SK-N-SH treated with all-trans-retinoic acid at 6 μM for 48 hours (cell line): ENCODE results near the gene EMC7.

Experiments used
- ATAC-seq: fragments of 200-7000 bp; cut with Tn5 transposase; 3 replicates; pipeline ENCODE4 v1.9.1; 2020; ENCODE audit warnings: mild to moderate bottlenecking, moderate library complexity
- ARNTL ChIP-seq: fragments of 450-650 bp; formaldehyde crosslinking; IDR thresholded peaks from 2 replicates; pipeline ENCODE4 v1.5.0; 2020; ENCODE audit warnings: low read depth, mild to moderate bottlenecking, moderate library complexity, borderline replicate concordance
- BACH2 ChIP-seq: fragments of 250-450 bp; sonication (Bioruptor Pico); IDR thresholded peaks from 2 replicates; pipeline ENCODE4 v1.9.0; 2021; ENCODE audit warnings: mild to moderate bottlenecking, borderline replicate concordance
- CSDC2 ChIP-seq: fragments of 250-450 bp; sonication (Bioruptor Pico); IDR thresholded peaks from 2 replicates; pipeline ENCODE4 v1.5.0; 2020; ENCODE audit warnings: mild to moderate bottlenecking, moderate library complexity
- GLIS3 ChIP-seq: fragments of 250-450 bp; sonication (Bioruptor Pico); IDR thresholded peaks from 2 replicates; pipeline ENCODE4 v1.5.0; 2020; ENCODE audit warnings: mild to moderate bottlenecking, moderate library complexity
- ISL1 ChIP-seq: fragments of 250-450 bp; sonication (Bioruptor Pico); IDR thresholded peaks from 2 replicates; pipeline ENCODE4 v2.1.2; 2022; ENCODE audit warnings: mild to moderate bottlenecking, moderate library complexity
- PPARA ChIP-seq: fragments of 250-450 bp; sonication (Bioruptor Pico); IDR thresholded peaks from 2 replicates; pipeline ENCODE4 v1.5.0; 2020; ENCODE audit warnings: mild to moderate bottlenecking, borderline replicate concordance
- RARB ChIP-seq: fragments of 250-450 bp; sonication (Bioruptor Pico); IDR thresholded peaks from 2 replicates; pipeline ENCODE4 v1.8.0; 2021; ENCODE audit warnings: mild to moderate bottlenecking, moderate library complexity
- SNAI2 ChIP-seq: fragments of 250-450 bp; sonication (Bioruptor Pico); IDR thresholded peaks from 2 replicates; pipeline ENCODE4 v1.5.0; 2020; ENCODE audit warnings: mild to moderate bottlenecking, moderate library complexity
- TCF4 ChIP-seq: fragments of 250-450 bp; sonication (Bioruptor Pico); IDR thresholded peaks from 2 replicates; pipeline ENCODE4 v1.8.0; 2021; ENCODE audit warnings: mild to moderate bottlenecking, moderate library complexity, borderline replicate concordance
- ZFP3 ChIP-seq: fragments of 250-450 bp; sonication (Bioruptor Pico); IDR thresholded peaks from 2 replicates; pipeline ENCODE4 v1.5.0; 2020; ENCODE audit warnings: mild to moderate bottlenecking, moderate library complexity
- ZNF565 ChIP-seq: fragments of 450-650 bp; formaldehyde crosslinking; conservative IDR thresholded peaks from 2 replicates; pipeline ENCODE4 v1.5.0; 2020; ENCODE audit warnings: low read depth, mild to moderate bottlenecking, moderate library complexity
- ZNF8 ChIP-seq: fragments of 450-650 bp; formaldehyde crosslinking; IDR thresholded peaks from 2 replicates; pipeline ENCODE4 v1.5.0; 2020; ENCODE audit warnings: mild to moderate bottlenecking, moderate library complexity
- TF ChIP-seq, protein P1 (sequence below): fragments of 250-450 bp; sonication (Bioruptor Pico); IDR thresholded peaks from 2 replicates; pipeline ENCODE4 v1.8.0; 2020; ENCODE audit warnings: mild to moderate bottlenecking, moderate library complexity, borderline replicate concordance
- TF ChIP-seq, protein P2 (sequence below): fragments of 250-450 bp; sonication (Bioruptor Pico); IDR thresholded peaks from 2 replicates; pipeline ENCODE4 v1.8.0; 2021; ENCODE audit warnings: low read depth, mild to moderate bottlenecking, moderate library complexity, borderline replicate concordance
- TF ChIP-seq, protein P3 (sequence below): fragments of 250-450 bp; sonication (Bioruptor Pico); IDR thresholded peaks from 2 replicates; pipeline ENCODE4 v1.5.1; 2020; ENCODE audit warnings: low read depth, mild to moderate bottlenecking, moderate library complexity

Gene EMC7

DNA sequence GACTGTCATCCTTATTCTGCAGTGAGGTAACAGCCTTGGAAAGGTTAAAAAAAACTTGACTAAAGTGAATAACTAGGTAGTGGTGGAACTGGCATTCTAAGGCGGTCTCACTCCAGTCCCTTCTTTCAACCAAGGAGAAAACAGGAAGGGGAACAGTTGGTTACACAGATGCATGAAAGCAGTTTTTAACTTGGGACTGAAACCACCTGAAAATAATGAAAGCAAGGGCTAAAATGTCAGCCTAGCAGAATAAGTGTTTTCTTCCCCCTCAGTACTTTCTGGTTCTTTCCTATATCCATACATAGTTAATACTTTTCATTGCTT lies 61.9 kb downstream of the EMC7 start:
- TF ChIP-seq GLIS3 (no peak), ZNF565 (CRISPR knock-in tag) (no peak), ARNTL (CRISPR knock-in tag) (no peak), BACH2 (CRISPR knock-in tag) (no peak), SNAI2 (CRISPR knock-in tag) (no peak), TCF4 (CRISPR knock-in tag) (no peak), CSDC2 (CRISPR knock-in tag) (no peak)
- TF ChIP-seq, protein P1, sequence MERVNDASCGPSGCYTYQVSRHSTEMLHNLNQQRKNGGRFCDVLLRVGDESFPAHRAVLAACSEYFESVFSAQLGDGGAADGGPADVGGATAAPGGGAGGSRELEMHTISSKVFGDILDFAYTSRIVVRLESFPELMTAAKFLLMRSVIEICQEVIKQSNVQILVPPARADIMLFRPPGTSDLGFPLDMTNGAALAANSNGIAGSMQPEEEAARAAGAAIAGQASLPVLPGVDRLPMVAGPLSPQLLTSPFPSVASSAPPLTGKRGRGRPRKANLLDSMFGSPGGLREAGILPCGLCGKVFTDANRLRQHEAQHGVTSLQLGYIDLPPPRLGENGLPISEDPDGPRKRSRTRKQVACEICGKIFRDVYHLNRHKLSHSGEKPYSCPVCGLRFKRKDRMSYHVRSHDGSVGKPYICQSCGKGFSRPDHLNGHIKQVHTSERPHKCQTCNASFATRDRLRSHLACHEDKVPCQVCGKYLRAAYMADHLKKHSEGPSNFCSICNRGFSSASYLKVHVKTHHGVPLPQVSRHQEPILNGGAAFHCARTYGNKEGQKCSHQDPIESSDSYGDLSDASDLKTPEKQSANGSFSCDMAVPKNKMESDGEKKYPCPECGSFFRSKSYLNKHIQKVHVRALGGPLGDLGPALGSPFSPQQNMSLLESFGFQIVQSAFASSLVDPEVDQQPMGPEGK (CRISPR knock-in tag) = no peak
- TF ChIP-seq, all 23 proteins: peak for 0
- ATAC-seq = no peak

DNA sequence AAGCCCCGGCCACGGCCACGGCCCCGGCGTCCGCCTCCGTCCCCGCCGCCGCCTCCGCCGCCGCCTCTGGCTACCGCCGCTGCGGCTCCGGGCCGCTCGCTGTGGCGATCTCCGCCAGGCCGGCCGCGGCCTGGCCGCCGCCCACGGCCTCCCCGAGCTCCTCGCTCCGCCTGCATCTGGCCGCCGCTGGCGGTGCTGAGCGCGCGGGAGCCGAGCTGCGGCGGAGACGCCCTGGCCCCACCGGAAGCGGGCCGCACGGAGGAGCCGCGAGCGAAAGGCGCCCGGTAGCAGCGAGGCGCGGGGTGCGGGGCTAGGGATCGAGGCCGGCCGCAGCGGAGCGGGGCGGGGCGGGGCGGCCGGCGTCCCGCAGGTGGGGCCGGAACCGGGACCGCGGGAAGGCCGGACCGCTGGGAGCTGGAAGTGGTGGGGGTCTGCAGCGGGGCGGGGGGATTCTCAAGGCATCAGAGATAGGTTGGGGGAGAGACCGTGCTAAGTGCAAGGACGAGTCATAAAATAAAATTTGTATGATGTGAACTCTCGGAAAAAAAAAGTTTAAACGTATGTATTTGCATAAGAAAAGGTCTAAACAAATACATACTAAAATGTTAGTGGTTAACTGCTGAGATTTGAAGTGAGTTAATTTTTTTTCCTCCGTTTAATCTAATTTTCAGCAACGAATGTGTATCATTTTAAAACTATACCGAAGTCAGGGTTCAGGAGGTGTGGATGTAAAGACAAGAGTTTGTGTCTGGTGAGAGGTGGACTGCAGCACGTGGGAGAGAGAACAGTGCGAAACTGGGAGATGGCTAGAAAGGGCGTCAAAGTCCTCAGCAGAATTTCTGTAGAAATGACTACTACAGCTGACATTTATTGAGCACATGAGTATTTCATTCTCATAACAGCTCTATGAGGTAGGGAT lies 62.5 kb downstream of the EMC7 start, which contains the start of gene AVEN:
Gene AVEN (minus strand): TSS at position 334 of the 919 bp plus-strand sequence. CDS start 158 bp downstream, at position 176.
- peak; percentile 61 for ATAC-seq
- no peak for TF ChIP-seq ISL1
- no peak for TF ChIP-seq PPARA (CRISPR knock-in tag)
- TF ChIP-seq ZFP3 = no peak
- no peak for TF ChIP-seq RARB (CRISPR knock-in tag)
- no peak for TF ChIP-seq ZNF8
- TF ChIP-seq, protein P2, sequence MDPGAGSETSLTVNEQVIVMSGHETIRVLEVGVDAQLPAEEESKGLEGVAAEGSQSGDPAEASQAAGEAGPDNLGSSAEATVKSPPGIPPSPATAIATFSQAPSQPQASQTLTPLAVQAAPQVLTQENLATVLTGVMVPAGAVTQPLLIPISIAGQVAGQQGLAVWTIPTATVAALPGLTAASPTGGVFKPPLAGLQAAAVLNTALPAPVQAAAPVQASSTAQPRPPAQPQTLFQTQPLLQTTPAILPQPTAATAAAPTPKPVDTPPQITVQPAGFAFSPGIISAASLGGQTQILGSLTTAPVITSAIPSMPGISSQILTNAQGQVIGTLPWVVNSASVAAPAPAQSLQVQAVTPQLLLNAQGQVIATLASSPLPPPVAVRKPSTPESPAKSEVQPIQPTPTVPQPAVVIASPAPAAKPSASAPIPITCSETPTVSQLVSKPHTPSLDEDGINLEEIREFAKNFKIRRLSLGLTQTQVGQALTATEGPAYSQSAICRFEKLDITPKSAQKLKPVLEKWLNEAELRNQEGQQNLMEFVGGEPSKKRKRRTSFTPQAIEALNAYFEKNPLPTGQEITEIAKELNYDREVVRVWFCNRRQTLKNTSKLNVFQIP (CRISPR knock-in tag) = no peak
- TF ChIP-seq, protein P3, sequence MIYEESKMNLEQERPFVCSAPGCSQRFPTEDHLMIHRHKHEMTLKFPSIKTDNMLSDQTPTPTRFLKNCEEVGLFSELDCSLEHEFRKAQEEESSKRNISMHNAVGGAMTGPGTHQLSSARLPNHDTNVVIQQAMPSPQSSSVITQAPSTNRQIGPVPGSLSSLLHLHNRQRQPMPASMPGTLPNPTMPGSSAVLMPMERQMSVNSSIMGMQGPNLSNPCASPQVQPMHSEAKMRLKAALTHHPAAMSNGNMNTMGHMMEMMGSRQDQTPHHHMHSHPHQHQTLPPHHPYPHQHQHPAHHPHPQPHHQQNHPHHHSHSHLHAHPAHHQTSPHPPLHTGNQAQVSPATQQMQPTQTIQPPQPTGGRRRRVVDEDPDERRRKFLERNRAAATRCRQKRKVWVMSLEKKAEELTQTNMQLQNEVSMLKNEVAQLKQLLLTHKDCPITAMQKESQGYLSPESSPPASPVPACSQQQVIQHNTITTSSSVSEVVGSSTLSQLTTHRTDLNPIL (CRISPR knock-in tag) = no peak

DNA sequence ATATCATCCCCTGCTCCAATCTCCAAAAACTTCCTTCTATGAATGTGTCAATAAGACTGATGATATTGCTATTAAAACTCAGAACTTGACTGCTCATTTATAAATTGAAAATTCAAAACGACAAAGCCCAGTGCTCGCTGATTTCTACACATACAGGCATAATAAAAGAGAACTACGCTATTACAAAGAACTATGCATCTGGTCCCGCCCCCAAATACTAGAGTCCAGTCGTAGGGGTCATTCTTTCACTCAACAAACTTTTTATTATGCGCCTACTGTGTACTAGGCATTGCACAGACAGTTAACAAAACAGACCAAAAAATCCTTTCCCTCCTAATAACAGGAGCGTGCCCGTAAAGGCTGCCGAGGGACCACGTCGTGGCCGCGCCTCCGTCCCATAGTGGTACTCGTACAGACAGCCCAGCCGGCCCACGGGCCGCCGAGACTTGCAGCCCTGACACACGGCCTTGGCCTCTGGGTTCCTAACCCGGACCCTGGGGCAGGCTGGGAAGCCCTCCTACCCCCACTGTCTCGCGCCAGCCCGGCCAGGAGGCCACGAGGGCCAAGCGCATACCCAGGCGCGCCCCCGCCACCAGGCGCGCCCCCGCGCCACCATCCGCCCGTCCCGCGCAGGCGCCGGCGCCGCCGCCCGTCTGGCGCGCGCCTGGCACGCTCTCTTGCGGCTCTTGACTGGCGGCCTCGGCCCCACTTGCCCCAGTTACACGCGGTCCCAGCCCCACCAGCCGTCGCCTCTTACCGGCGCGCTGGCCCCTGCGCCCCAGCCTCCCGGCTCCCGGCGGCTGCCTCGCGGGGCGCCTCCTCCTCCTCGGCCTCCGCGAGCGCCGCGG lies 63.4 kb downstream of the EMC7 start:
- ATAC-seq = peak; percentile 83
- peak; percentile 81; the same call in 1 of the 2 replicates for TF ChIP-seq ZFP3
- TF ChIP-seq ZNF8 = 0 out of 2 replicates have a peak, but pooled peaks have one; percentile 34
- TF ChIP-seq PPARA (CRISPR knock-in tag) = no peak
